ENCODE results near the gene TNS1. TPM values are rescaled to one million over a fixed set of nuclear protein-coding genes. Genes with fewer than 3 reads are reported as not detected.

The TNS1 gene
- total and polyA plus RNA-seq, 10 of the 15 experiments (the other 5 are each of a cell fraction or from before 2014, with no cell fraction given) = 0.05 to 0.44 TPM; not detected in 8

GRCh38 chr2:217853961-217854360, 148.8 kb downstream of the TNS1 start:
- no peaks in the 10 kb centered on the region for H4K20me1 ChIP-seq (ENCODE audit: control insufficient read depth, insufficient read depth)
- ChIA-PET CTCF (no interaction called here), SMC1A (ENCODE audit: uncharacterized antibody, unreplicated experiment) (no interaction called here), RAD21 (ENCODE audit: unreplicated experiment) (no interaction called here), POLR2A (no interaction called here)
- in situ Hi-C loops (cut with MboI) = no loop called here
- DNase-seq (ENCODE audit: low read depth, low spot score) (no peak), FAIRE-seq (no peak), ATAC-seq (no peak)
- BruUV-seq (replicated peaks) = no TSS peak
- H3K9ac ChIP-seq (ENCODE audit: control insufficient read depth, insufficient read depth, low read length) = no peak overlapping the region
- no peak overlapping the region for H3K4me3 ChIP-seq
- H3K4me1 ChIP-seq (ENCODE audit: control insufficient read depth, insufficient read depth, low read length) = no peaks in the 10 kb centered on the region
- no peak overlapping the region for H3K27ac ChIP-seq (ENCODE audit: control insufficient read depth, insufficient read depth)
- no peaks in the 10 kb centered on the region for H3K9me3 ChIP-seq (replicated peaks; ENCODE audit: control insufficient read depth, insufficient read depth, low read length)
- intact Hi-C loops (cut with micrococcal nuclease; ENCODE audit: unreplicated experiment) = no loop called here
- no peaks in the 10 kb centered on the region for H3K36me3 ChIP-seq (ENCODE audit: control insufficient read depth in 2 of 2, insufficient read depth in 2 of 2, low read length in 1 of 2)
- TF ChIP-seq, protein P1, sequence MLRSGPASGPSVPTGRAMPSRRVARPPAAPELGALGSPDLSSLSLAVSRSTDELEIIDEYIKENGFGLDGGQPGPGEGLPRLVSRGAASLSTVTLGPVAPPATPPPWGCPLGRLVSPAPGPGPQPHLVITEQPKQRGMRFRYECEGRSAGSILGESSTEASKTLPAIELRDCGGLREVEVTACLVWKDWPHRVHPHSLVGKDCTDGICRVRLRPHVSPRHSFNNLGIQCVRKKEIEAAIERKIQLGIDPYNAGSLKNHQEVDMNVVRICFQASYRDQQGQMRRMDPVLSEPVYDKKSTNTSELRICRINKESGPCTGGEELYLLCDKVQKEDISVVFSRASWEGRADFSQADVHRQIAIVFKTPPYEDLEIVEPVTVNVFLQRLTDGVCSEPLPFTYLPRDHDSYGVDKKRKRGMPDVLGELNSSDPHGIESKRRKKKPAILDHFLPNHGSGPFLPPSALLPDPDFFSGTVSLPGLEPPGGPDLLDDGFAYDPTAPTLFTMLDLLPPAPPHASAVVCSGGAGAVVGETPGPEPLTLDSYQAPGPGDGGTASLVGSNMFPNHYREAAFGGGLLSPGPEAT (IDR thresholded peaks at IDR 0.05; ENCODE audit: low read depth) = no peak
- no peak for TF ChIP-seq ZSCAN29 (IDR thresholded peaks at IDR 0.05)
- TF ChIP-seq, protein P2, sequence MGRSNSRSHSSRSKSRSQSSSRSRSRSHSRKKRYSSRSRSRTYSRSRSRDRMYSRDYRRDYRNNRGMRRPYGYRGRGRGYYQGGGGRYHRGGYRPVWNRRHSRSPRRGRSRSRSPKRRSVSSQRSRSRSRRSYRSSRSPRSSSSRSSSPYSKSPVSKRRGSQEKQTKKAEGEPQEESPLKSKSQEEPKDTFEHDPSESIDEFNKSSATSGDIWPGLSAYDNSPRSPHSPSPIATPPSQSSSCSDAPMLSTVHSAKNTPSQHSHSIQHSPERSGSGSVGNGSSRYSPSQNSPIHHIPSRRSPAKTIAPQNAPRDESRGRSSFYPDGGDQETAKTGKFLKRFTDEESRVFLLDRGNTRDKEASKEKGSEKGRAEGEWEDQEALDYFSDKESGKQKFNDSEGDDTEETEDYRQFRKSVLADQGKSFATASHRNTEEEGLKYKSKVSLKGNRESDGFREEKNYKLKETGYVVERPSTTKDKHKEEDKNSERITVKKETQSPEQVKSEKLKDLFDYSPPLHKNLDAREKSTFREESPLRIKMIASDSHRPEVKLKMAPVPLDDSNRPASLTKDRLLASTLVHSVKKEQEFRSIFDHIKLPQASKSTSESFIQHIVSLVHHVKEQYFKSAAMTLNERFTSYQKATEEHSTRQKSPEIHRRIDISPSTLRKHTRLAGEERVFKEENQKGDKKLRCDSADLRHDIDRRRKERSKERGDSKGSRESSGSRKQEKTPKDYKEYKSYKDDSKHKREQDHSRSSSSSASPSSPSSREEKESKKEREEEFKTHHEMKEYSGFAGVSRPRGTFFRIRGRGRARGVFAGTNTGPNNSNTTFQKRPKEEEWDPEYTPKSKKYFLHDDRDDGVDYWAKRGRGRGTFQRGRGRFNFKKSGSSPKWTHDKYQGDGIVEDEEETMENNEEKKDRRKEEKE (IDR thresholded peaks at IDR 0.05) = no peak
- no peak for TF ChIP-seq MYC (IDR thresholded peaks at IDR 0.05; ENCODE audit: insufficient read depth, insufficient read length, insufficient replicate concordance, low read length, severe bottlenecking)
- H2AFZ ChIP-seq (ENCODE audit: control insufficient read depth, low read depth, low read length) = no peak overlapping the region
- no peak overlapping the region for H3K4me2 ChIP-seq (ENCODE audit: control insufficient read depth, insufficient read depth)
- H3K27me3 ChIP-seq (replicated peaks in 1 of 2; ENCODE audit: control insufficient read depth in 2 of 2, insufficient read depth in 2 of 2, low read length in 1 of 2) = peaks cover 3 to 4% of the 10 kb centered on the region in 2 experiments
- WGBS (ENCODE audit: insufficient coverage, insufficient replicate concordance, low lambda C conversion rate, missing lambda C conversion rate) = 3% methylated on average over 3 of the region's 3 CpGs
- H3K79me2 ChIP-seq (ENCODE audit: control insufficient read depth, insufficient read depth, low read length) = no peaks in the 10 kb centered on the region
